GM18907 (cell line): Measurements from ENCODE around the gene DOCK9.

Experiments used
- ATAC-seq: cut with Tn5 transposase; IDR thresholded peaks from one replicate; pipeline ENCODE4 v1.9.1; 2021; ENCODE audit warnings: mild to moderate bottlenecking, moderate library complexity; ENCODE audit not compliant: unreplicated experiment

DOCK9 gene

GRCh38 chr13:98950705-98951104 is 27.2 kb downstream of the DOCK9 start:
- ATAC-seq, result no peak

- no peak for ATAC-seq
These were observed 29.9 kb downstream of the DOCK9 start for GRCh38 chr13:98947925-98948324.

GRCh38 chr13:98945863-98946605 is 31.8 kb downstream of the DOCK9 start:
- no peak for ATAC-seq

- ATAC-seq, result no peak
These were observed 33.5 kb downstream of the DOCK9 start for GRCh38 chr13:98944336-98944735.

- no peak for ATAC-seq
These were observed 34.9 kb downstream of the DOCK9 start for GRCh38 chr13:98942997-98943396.

- ATAC-seq, result no peak
These were observed 35.4 kb downstream of the DOCK9 start for GRCh38 chr13:98942485-98942884.

- ATAC-seq, result no peak
These were observed 36.3 kb downstream of the DOCK9 start for GRCh38 chr13:98941536-98941935.

- no peak for ATAC-seq
These were observed 36.7 kb downstream of the DOCK9 start for GRCh38 chr13:98941126-98941525.

- no peak for ATAC-seq
These were observed 37.4 kb downstream of the DOCK9 start for GRCh38 chr13:98940325-98941001.

- ATAC-seq, result no peak
These were observed 38.1 kb downstream of the DOCK9 start for GRCh38 chr13:98939660-98940191.

- no peak for ATAC-seq
These were observed 39.1 kb downstream of the DOCK9 start for GRCh38 chr13:98938801-98939200.

GRCh38 chr13:98937911-98938381 is 39.9 kb downstream of the DOCK9 start:
- ATAC-seq, result no peak

GRCh38 chr13:98934243-98934642 is 43.6 kb downstream of the DOCK9 start:
- no peak for ATAC-seq

- no peak for ATAC-seq
These were observed 47.7 kb downstream of the DOCK9 start for GRCh38 chr13:98930151-98930591.

- no peak for ATAC-seq
These were observed 49.6 kb downstream of the DOCK9 start for GRCh38 chr13:98927951-98928927.

- no peak for ATAC-seq
These were observed 51.9 kb downstream of the DOCK9 start for GRCh38 chr13:98925949-98926348.

- ATAC-seq, result no peak
These were observed 54.0 kb downstream of the DOCK9 start for GRCh38 chr13:98923641-98924397.

GRCh38 chr13:98922306-98922705 is 55.6 kb downstream of the DOCK9 start:
- no peak for ATAC-seq

- no peak for ATAC-seq
These were observed 56.1 kb downstream of the DOCK9 start for GRCh38 chr13:98921786-98922185.

GRCh38 chr13:98921015-98921580 is 56.8 kb downstream of the DOCK9 start:
- no peak for ATAC-seq
